Left lung (tissue), 10 donors: Measurements from ENCODE around the gene XCL1. TPM values are rescaled to one million over a fixed set of nuclear protein-coding genes. Genes with fewer than 3 reads are reported as not detected.

ENCODE experiments used
- ATAC-seq: fragments of 200-7000 bp; cut with Tn5 transposase; one replicate; pipeline ENCODE4 v1.9.1; 2020; ENCODE audit warnings: moderate library complexity
- DNase-seq, 4 donors: peaks; one replicate each; pipeline ENCODE4 v3.0.0-alpha.2; 2013 to 2020
- H3K27ac ChIP-seq, 2 donors: fragments of 200-600 bp; sonication (generic) in 1 of 2; one replicate each; pipeline versions ENCODE4 v1.5.0 to v1.8.0; 2020 to 2021
- H3K27me3 ChIP-seq, 2 donors: fragments of 200-600 bp; sonication (generic) in 1 of 2; one replicate each; pipeline versions ENCODE4 v1.5.0 to v1.8.0; 2020 to 2021
- H3K36me3 ChIP-seq, 2 donors: fragments of 200-600 bp; sonication (generic) in 1 of 2; one replicate each; pipeline versions ENCODE4 v1.5.0 to v1.8.0; 2020 to 2021
- H3K4me1 ChIP-seq, 2 donors: fragments of 200-600 bp; one replicate each; pipeline ENCODE4 v1.8.0; 2021
- H3K4me3 ChIP-seq, 2 donors: fragments of 200-600 bp; sonication (generic) in 1 of 2; one replicate each; pipeline versions ENCODE4 v1.5.0 to v1.8.0; 2020 to 2021; ENCODE audit warnings: mild to moderate bottlenecking in 1 of 2
- H3K9me3 ChIP-seq, 2 donors: fragments of 200-600 bp; sonication (generic) in 1 of 2; one replicate each; pipeline versions ENCODE4 v1.5.0 to v1.8.0; 2020 to 2021
- CTCF ChIP-seq, 2 donors: fragments of 200-600 bp; sonication (generic) in 1 of 2; IDR thresholded peaks; one replicate each; pipeline versions ENCODE4 v1.5.0 to v1.8.0; 2021; ENCODE audit warnings: antibody characterized with exemption in 2 of 2
- intact Hi-C, 2 donors: fragments of 100-400 bp; cut with DNase I; formaldehyde crosslinking; loops; one replicate each; pipeline versions ENCODE4 v1.11.2 to v1.14.2; 2022
- polyA plus RNA-seq, 6 donors: library from polyadenylated mRNA; unstranded; fragments of 120-200 nt; gene quantifications; one replicate each; pipeline ENCODE4 v1.2.1, GENCODE V29; 2013; ENCODE audit not compliant: insufficient read length in 6 of 6
- total RNA-seq, 2 donors: library from RNA; stranded (reverse); fragmentation: NEBNext Ultra II Directional; extraction: Animal tissue kit (Norgen Biotek cat#: 25700); gene quantifications; one replicate each; pipeline ENCODE4 v1.2.1, GENCODE V29; 2021
- donor health status: DM: no; HTN: yes; CAD: no.
- donor health status: DM: no; HTN: no; CAD: no.

Gene XCL1
- total and polyA plus RNA-seq, 8 donors = 0.20 to 0.73 (median 0.36) TPM; not detected in 1

- no peaks in the 10 kb centered on the region for H3K9me3 ChIP-seq
- DNase-seq (no peak), ATAC-seq (no peak)
- H3K4me3 ChIP-seq = no peak overlapping the region
- H3K36me3 ChIP-seq = no peaks in the 10 kb centered on the region
- no peaks in the 10 kb centered on the region for H3K4me1 ChIP-seq
- H3K27ac ChIP-seq = no peak overlapping the region
- intact Hi-C loops = loop anchor here in 1 of 2 donors (5.0 kb wide), 1 partner anchor 113 kb away; no protein-coding TSS in a partner anchor
- H3K27me3 ChIP-seq = no peaks in the 10 kb centered on the region
- no peak for TF ChIP-seq CTCF (IDR thresholded peaks at IDR 0.05)
Measured at GRCh38 chr1:168560370-168560769, 16.0 kb upstream of the XCL1 start.

GRCh38 chr1:168561989-168562388, 14.4 kb upstream of the XCL1 start:
- no peaks in the 10 kb centered on the region for H3K27me3 ChIP-seq
- H3K27ac ChIP-seq = no peak overlapping the region
- DNase-seq (no peak), ATAC-seq (no peak)
- no peak for TF ChIP-seq CTCF (IDR thresholded peaks at IDR 0.05)
- no peaks in the 10 kb centered on the region for H3K36me3 ChIP-seq
- intact Hi-C loops = loop anchor here in 1 of 2 donors (5.0 kb wide), 1 partner anchor 115 kb away; no protein-coding TSS in a partner anchor
- no peaks in the 10 kb centered on the region for H3K9me3 ChIP-seq
- H3K4me1 ChIP-seq = no peaks in the 10 kb centered on the region
- H3K4me3 ChIP-seq = no peak overlapping the region

GRCh38 chr1:168565825-168566224, 10.6 kb upstream of the XCL1 start:
- Histone ChIP-seq H3K4me3 (no peak overlapping the region), H3K27me3 (no peaks in the 10 kb centered on the region), H3K36me3 (no peaks in the 10 kb centered on the region), H3K4me1 (no peaks in the 10 kb centered on the region), H3K9me3 (no peaks in the 10 kb centered on the region), H3K27ac (no peak overlapping the region)
- DNase-seq (no peak), ATAC-seq (no peak)
- intact Hi-C loops = no loop called here
- no peak for TF ChIP-seq CTCF (IDR thresholded peaks at IDR 0.05)

GRCh38 chr1:168567007-168567406, 9.4 kb upstream of the XCL1 start:
- Histone ChIP-seq H3K9me3 (no peaks in the 10 kb centered on the region), H3K27ac (no peak overlapping the region), H3K27me3 (no peaks in the 10 kb centered on the region), H3K4me1 (no peaks in the 10 kb centered on the region), H3K4me3 (no peak overlapping the region), H3K36me3 (no peaks in the 10 kb centered on the region)
- no peak for ATAC-seq
- no peak for TF ChIP-seq CTCF (IDR thresholded peaks at IDR 0.05)
- intact Hi-C loops = no loop called here
- no peak for DNase-seq

GRCh38 chr1:168567568-168567967, 8.8 kb upstream of the XCL1 start:
- no peak overlapping the region for H3K27ac ChIP-seq
- intact Hi-C loops = no loop called here
- no peaks in the 10 kb centered on the region for H3K27me3 ChIP-seq
- no peaks in the 10 kb centered on the region for H3K4me1 ChIP-seq
- DNase-seq (no peak), ATAC-seq (no peak)
- no peaks in the 10 kb centered on the region for H3K36me3 ChIP-seq
- TF ChIP-seq CTCF (IDR thresholded peaks at IDR 0.05) = no peak
- H3K9me3 ChIP-seq = no peaks in the 10 kb centered on the region
- no peak overlapping the region for H3K4me3 ChIP-seq
